HL-60 (cell line): Measurements from ENCODE around the gene FAM124A.

Source experiments
- DNase-seq, 2 experiments: peaks; one replicate each; pipeline ENCODE4 v3.0.0-alpha.2; 2010 to 2020; ENCODE audit warnings: low read depth in 1 of 2, low spot score in 1 of 2
- H3K27ac ChIP-seq: fragments of 250-450 bp; sonication (Bioruptor Pico); replicated peaks from 2 replicates; pipeline ENCODE4 v1.5.1; 2020; ENCODE audit warnings: mild to moderate bottlenecking, moderate library complexity
- H3K27me3 ChIP-seq: fragments of 250-450 bp; sonication (Bioruptor Pico); 2 replicates; pipeline ENCODE4 v1.5.1; 2021; ENCODE audit warnings: mild to moderate bottlenecking, moderate library complexity; ENCODE audit not compliant: insufficient read depth, poor library complexity, severe bottlenecking
- H3K4me3 ChIP-seq: replicated peaks from 2 replicates; pipeline ENCODE4 v1.5.1; 2011; ENCODE audit warnings: mild to moderate bottlenecking, control low read depth, low read length; ENCODE audit not compliant: insufficient read depth
- CTCF ChIP-seq: IDR thresholded peaks from one replicate; pipeline ENCODE4 v1.5.1; 2011; ENCODE audit warnings: low read length, control low read depth, inconsistent platforms; ENCODE audit not compliant: insufficient read depth
- GABPA ChIP-seq: IDR thresholded peaks from 2 replicates; pipeline ENCODE4 v1.6.1; 2012; ENCODE audit warnings: low read depth
- POLR2AphosphoS5 ChIP-seq: IDR thresholded peaks from 2 replicates; pipeline ENCODE4 v1.6.1; 2012; ENCODE audit warnings: low read depth
- REST ChIP-seq: IDR thresholded peaks from 2 replicates; pipeline ENCODE4 v1.6.1; 2012; ENCODE audit warnings: low read depth; ENCODE audit not compliant: insufficient replicate concordance
- SPI1 ChIP-seq: IDR thresholded peaks from 2 replicates; pipeline ENCODE4 v1.6.1; 2012; ENCODE audit warnings: low read depth, mild to moderate bottlenecking, borderline replicate concordance

Gene FAM124A

GRCh38 chr13:51267622-51268021 lies 45.4 kb downstream of the FAM124A start:
- no peak for DNase-seq
- TF ChIP-seq POLR2AphosphoS5: no peak
- no peak for TF ChIP-seq GABPA
- no peak for TF ChIP-seq SPI1
- peak; percentile 84 for TF ChIP-seq REST
- no peak for TF ChIP-seq CTCF
- Histone ChIP-seq H3K27ac (no peak overlapping the region), H3K4me3 (no peak overlapping the region), H3K27me3 (no peaks in the 10 kb centered on the region)

GRCh38 chr13:51269039-51269438 lies 46.8 kb downstream of the FAM124A start:
- no peak for TF ChIP-seq CTCF
- TF ChIP-seq POLR2AphosphoS5: no peak
- no peak for TF ChIP-seq GABPA
- TF ChIP-seq SPI1: no peak
- no peak for TF ChIP-seq REST
- Histone ChIP-seq H3K27me3 (no peaks in the 10 kb centered on the region), H3K27ac (no peak overlapping the region), H3K4me3 (no peak overlapping the region)
- no peak for DNase-seq

- DNase-seq: no peak
- no peak overlapping the region for H3K27ac ChIP-seq
- H3K4me3 ChIP-seq: no peak overlapping the region
- no peaks in the 10 kb centered on the region for H3K27me3 ChIP-seq
- no peak for TF ChIP-seq GABPA
Observed at GRCh38 chr13:51270623-51271415, 48.6 kb downstream of the FAM124A start.

GRCh38 chr13:51271528-51272085 lies 49.4 kb downstream of the FAM124A start:
- TF ChIP-seq CTCF: no peak
- no peak for TF ChIP-seq REST
- TF ChIP-seq SPI1: no peak
- TF ChIP-seq GABPA: no peak
- no peak for TF ChIP-seq POLR2AphosphoS5
- H3K4me3 ChIP-seq: no peak overlapping the region
- DNase-seq: no peak
- H3K27me3 ChIP-seq: no peaks in the 10 kb centered on the region
- no peak overlapping the region for H3K27ac ChIP-seq
